ENCODE results near the gene INSIG1.

INSIG1 gene

GRCh38 chr7:155297517-155298287 is at the start of gene INSIG1:
Gene INSIG1 (plus strand): TSS chr7:155297878. CDS start chr7:155298286, 408 bp downstream.
- peak; percentile 86 for DNase-seq

GRCh38 chr7:155248366-155248756 is 49.3 kb upstream of the INSIG1 start:
- DNase-seq = no peak

GRCh38 chr7:155251831-155252230 is 45.8 kb upstream of the INSIG1 start:
- DNase-seq = no peak

- DNase-seq = no peak
Observed at GRCh38 chr7:155252444-155252887, 45.2 kb upstream of the INSIG1 start.

GRCh38 chr7:155252892-155253501 is 44.7 kb upstream of the INSIG1 start:
- no peak for DNase-seq

- no peak for DNase-seq
Observed at GRCh38 chr7:155254018-155254417, 43.7 kb upstream of the INSIG1 start.

GRCh38 chr7:155255071-155255470 is 42.6 kb upstream of the INSIG1 start:
- no peak for DNase-seq

GRCh38 chr7:155255621-155256020 is 42.1 kb upstream of the INSIG1 start:
- no peak for DNase-seq

- DNase-seq = no peak
Observed at GRCh38 chr7:155256081-155256760, 41.5 kb upstream of the INSIG1 start.

GRCh38 chr7:155256761-155257481 is 40.8 kb upstream of the INSIG1 start:
- DNase-seq = no peak

GRCh38 chr7:155257482-155258225 is 40.0 kb upstream of the INSIG1 start:
- DNase-seq = peak; percentile 61

GRCh38 chr7:155258226-155258560 is 39.5 kb upstream of the INSIG1 start:
- DNase-seq = peak; percentile 27

- DNase-seq = no peak
Observed at GRCh38 chr7:155259866-155260497, 37.7 kb upstream of the INSIG1 start.

GRCh38 chr7:155260498-155260872 is 37.2 kb upstream of the INSIG1 start:
- no peak for DNase-seq

- DNase-seq = no peak
Observed at GRCh38 chr7:155261031-155261985, 36.4 kb upstream of the INSIG1 start.

- no peak for DNase-seq
Observed at GRCh38 chr7:155262031-155262430, 35.6 kb upstream of the INSIG1 start.

GRCh38 chr7:155263051-155263450 is 34.6 kb upstream of the INSIG1 start:
- no peak for DNase-seq

- DNase-seq = no peak
Observed at GRCh38 chr7:155263581-155264143, 34.0 kb upstream of the INSIG1 start.

- DNase-seq = no peak
Observed at GRCh38 chr7:155265144-155265543, 32.5 kb upstream of the INSIG1 start.

- no peak for DNase-seq
Observed at GRCh38 chr7:155265961-155266360, 31.7 kb upstream of the INSIG1 start.

GRCh38 chr7:155266440-155266839 is 31.2 kb upstream of the INSIG1 start:
- DNase-seq = no peak
